Inflammatory macrophage (primary cell): Measurements from ENCODE around the gene KMO.
A peak's percentile ranks its signal among the peaks of the same experiment; 100 is the strongest.

Source experiments
- DNase-seq, 2 donors: peaks; one replicate each; pipeline ENCODE4 v3.0.0-alpha.2; 2020 to 2022
- total RNA-seq, 18 experiments: gene quantifications; one replicate each; lab custom pipeline; 2026; ENCODE audit warnings: mixed read lengths in 6 of 18, inconsistent platforms in 2 of 18; lab: John Stamatoyannopoulos, UW

KMO gene
- total RNA-seq = 77.2 to 273 (median 110) reads per million in 18 experiments

DNA sequence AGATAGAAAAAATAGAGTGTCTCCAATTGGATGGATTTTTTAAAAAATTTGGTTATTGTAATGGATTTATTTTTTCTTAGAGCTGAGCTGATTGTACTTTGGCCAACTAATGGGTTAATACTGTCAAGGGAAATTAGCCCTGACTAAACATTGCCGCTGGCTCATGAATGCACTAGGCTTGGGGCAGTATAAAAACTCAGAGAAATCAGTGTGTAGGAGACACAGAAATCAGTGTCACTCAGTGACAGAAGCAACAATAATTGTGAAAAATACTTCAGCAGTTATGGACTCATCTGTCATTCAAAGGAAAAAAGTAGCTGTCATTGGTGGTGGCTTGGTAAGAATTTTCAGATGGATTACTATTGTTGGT, at the start of gene KMO:
Gene KMO, plus strand, starts transcription at position 217 of the 370 bp plus-strand sequence. Its CDS starts 67 bp downstream, at position 284.
- DNase-seq = peak; percentile 66 to 75

DNA sequence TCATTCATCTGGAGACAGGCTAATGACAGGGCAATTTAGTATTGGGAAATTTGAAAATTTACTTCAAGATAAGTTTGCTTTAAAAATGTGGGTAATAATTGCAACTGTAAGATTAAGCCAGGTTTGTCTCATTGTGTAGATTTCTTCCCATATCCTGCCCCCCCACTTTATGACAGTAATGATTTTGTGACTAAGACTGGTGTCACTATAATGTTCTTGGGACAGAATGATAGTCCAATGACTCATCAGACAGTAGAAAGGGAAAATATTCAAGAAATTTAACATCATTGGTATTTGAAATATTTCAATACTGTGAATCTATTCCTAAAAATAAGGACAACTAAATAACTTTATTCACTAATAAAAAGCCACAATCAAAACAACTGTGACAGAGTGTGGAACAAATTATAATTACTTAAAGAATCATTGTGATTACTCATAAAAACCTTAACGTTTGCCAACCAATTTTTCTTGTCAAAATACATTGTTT, 49.4 kb upstream of the KMO start:
- no peak for DNase-seq

DNA sequence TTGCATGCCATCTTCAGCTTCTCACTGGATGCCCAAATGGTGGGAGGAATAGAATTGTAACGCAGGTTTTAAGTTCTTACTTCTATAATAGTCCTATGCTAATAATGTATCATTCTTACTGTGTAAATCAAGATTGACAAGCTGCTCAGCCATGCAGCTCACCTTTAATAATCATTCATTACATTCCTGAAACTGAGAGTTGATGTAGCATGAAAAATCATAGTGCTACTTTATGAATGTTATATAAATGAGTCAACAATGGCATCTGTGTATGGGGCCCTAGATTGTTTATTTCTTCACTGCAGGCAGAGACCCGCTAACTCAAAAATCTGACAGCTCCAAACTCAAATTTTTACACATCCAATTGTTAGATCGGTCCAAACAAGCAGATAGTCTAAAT, 47.0 kb upstream of the KMO start:
- no peak for DNase-seq

DNA sequence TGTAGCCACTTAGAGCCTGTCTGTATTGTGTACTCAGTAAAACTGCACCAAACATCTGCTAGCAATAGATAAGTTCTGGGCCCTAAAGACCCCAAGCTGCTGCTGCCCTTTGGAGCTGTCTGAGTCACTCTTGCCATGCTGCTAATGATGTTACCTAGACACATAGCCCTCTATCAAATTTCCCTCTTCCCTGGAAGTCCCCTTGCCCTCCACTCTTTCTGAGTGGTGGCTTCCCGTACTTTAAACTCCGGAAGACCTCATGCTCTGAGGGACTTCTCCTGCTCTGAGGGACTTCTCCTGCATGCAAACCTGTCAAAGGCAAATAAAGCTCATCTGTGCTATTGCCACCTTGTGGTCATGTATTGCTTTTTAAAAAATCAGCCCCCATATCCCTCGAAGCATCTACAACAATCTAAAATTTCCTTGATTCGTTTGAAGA, 46.6 kb upstream of the KMO start:
- no peak for DNase-seq

DNA sequence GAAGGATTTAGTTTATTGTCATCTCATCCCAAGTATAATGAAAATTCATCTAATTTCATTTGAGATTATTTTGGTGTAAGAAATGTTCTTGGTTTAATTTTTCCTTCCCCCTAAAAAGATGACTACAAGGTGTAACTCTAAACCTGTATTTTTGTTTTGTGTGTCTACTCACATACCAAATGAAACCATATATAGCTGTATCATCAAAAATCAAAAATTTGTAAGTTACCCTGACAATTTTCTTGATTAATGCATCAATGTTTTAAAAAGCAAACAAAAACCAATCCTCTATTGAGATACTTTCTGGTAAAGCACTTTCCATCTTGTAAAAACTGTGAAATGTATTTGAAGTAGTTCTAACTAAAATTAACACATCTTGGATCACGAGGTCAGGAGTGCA, 43.4 kb upstream of the KMO start:
- no peak for DNase-seq

DNA sequence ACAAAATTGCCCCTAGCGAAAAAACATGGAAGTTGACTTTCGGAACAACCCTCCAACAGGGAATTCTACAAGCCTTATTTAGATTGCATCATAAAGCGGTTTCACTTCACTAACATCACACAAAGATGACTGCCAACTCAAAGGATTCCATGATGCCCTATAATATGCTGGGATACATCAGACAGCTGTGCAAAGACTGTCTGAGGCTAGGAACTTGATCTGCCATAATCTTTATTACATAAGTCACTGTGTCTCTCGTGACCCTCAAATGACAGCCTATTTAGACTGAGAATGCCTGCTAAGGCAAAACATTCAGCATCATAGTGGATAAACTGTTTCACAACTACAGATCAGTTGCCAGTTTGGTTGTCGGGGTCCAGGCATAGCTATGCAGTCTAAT, 36.4 kb upstream of the KMO start:
- DNase-seq = no peak

DNA sequence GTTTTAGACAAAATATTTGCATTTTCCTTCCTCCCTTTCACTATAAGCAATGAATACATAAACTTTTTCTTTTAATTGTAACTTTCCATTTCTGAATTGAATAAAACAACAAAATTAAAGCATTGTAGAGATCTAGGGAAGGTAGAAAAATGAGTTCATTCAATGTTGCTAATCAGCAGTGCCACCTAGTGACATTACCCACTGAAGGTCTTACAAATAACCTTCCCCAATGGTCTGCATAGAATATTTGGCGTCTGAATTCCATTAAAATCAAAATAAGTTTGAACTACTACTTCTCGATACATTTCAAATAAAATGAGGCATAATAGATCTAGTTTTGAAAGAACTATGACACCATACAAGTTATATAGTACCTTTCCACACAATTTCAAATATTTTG, 32.3 kb upstream of the KMO start:
- DNase-seq = no peak

DNA sequence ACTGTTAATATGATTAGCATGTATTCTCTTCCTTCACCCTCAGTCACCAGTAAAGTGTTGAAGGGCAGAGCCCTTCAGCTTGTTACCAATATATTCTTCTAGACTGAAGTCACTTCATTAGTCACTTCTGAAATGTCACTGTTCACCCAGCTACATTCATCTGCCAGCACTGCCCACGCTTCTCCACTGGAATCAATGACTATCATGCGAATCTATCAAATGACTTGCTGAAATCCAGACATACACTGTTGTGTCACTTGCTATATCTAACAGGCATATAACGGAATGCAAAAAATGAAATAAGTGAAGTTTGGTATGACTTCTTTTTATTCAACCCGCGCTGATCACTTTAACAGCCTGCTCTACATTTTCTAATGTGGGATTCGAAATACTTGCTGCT, 28.7 kb upstream of the KMO start:
- DNase-seq = peak in 1 of 2 donors; percentile 3

DNA sequence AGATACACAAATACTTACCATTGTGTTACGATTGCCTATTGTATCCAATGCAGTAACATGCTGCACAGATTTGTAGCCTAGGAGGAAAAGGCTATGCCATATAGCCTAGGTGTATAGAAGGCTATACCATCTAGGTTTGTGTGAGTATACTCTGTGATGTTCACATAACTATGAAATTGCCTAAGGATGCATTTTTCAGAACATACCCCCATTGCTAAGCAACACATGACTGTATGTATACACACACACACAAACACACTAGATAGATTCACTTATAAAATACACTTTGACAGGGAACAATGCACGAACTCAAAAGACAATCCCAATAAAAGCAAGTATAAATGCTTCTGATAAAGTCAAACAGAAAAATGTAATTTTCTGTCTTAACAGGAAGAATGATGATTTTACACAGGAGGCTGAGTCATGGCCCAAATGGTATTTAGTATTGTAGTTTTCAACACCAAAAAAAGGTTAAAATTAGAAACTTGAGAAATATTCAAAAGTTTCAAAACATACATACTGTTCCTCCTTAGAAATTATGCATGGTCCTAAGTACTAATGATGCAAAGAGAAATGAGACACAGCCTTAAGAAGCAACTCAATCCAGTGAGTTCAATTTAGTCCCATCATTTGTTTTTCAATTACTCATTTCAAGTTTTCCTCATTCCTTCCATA, 24.9 kb upstream of the KMO start:
- peak; percentile 53 to 87 for DNase-seq

DNA sequence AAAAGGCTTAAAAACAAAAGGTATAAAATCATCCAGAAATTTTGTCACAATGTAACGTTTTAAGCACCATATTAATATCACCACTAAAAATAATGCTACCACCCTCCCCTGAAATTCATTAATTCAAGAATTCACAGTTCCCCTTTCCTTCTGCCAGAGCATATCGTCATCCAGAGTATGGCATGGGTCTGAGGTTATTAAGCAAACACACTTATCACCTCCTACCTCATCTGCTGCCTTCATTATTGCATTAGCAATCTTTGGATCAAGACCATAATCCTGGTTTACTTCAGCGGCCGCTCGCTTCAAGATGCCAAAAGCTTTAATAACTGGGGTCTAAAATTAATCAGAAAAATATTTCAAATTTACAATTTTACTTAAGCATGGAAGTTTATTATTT, 18.8 kb upstream of the KMO start:
- peak; percentile 12 to 24 for DNase-seq

DNA sequence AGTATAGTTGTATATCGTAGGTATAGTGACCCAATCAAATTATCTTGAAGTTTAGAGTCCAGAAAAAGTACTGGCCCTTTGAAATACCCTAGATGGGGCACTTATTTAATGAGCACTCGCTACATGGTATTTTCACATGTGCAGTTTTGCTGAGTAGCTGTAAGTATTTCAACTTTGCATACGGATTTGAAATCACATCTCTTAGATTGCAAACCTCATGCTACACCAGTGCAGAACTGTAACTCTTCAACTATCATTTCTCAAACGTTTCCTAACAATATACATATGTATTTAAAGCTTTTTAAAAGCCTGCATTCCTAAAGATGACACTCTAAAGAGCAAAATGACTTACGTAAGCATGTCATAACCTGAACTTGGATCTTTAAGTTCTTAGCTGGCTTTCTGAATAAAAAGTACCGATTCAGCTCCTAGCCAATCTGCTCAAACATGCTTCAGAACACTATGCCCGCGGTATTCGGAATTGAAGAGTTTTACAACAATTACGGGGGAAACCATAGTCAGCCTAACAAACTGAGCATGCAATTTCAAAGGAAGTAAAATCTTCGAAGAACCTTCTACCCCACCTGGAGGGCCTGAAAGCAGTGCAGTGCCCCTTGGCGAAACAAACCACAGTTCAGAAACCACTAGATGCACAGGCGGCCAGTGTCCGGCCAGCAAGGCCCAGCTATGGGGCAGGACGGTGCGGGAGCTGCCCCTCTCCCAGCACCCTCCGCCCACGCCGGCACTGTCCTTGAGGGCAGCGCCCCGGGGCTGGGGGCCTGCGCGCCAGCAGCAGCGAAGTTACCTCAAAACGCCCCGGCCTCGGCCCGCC, 13.5 kb upstream of the KMO start:
- peak; percentile 9 to 49 for DNase-seq

DNA sequence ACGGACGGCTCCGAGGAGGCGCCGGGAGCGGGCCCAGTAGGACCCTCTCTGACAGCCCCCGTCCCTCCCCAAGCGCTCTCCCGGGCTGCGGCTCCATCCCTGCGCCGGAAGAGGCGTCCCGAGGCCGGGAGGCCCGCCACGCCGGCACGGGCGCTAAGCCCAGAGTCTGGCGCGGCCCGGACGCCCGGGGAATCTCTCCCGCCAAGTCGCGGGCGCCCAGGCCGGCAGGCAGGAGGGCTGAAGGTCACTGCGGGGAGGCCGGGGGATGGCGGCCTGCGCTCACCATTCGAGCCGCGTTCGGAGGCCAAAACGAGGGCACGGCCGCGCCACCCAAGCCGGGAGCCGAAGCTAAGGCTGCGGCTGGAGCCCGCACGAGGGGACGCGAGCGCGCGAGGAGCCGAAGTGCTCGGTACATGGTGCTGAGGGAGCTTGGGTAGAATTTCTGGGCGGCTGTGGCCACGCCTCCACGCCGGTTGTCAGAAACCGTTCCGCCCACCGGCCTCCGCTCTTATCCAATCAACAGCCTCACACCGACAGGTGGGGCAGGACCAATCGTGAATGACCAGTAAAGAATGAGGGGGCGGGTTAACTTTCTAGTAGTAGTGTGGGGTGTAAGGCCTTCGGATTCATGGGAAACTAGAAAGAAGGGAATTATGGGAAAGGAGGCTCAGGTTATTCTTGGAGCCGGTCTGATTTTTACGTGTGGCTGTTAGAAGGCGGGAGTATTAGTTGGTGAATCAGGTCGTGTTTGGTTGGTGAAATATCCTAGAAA, 12.7 kb upstream of the KMO start, which contains the start of gene FH:
Gene FH, minus strand, starts transcription at position 448 of the 772 bp plus-strand sequence. Its CDS starts 33 bp downstream, at position 415.
- peak; percentile 99 for DNase-seq

DNA sequence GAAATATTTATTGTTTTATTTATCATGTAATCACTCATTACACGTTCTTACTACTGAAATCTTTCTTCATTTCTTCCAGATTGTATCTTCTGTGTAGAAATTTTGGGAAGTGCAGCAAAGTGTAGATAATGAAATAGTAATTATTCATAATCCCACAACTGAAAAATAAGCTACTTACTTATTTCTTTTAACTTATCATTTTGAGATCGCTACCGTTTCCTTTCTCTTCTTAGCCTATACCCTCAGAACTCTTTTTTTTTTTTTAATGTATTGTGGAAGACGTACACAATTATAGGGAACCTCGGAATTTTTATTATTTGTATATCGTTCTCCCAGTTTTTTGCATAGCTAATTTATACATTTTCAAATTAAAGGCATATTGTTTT, 12.1 kb upstream of the KMO start:
- no peak for DNase-seq

DNA sequence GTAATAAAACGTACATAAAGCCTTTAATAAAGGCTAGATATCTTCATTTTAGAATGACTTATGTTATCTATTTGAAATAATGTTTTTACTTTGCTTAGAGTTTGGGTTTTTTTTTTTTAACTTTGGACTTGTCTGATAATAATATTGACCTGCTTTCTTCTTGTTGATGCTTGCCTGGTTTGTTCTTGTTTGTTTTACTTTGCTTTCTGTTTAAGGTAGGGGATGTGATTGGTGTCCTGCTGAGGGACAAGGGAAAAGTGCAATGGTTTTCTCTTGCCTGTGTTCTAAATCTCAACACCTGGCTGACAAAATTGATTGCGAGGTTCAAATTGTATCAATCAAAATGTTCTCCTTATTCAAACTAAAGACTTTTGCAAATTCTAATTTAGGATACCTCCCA, 10.5 kb upstream of the KMO start:
- no peak for DNase-seq

DNA sequence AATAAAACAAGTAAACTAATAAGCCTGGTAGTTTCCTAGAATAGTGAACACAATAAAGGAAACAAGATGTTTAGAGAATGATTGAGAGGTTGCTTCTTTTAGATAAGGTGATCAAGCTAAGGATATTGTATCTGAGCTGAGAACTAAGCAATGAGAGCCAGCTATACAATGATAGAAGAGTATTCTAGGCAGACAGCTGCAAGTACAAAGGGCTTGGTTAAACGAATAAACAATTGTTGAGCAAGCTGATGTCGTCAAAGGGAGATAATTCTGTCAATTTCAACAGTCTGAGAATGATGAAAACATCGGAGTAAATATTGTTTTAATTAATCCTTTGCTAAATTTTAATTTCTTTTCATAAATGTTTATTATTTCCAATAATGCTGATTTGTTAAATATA, 7.2 kb upstream of the KMO start:
- no peak for DNase-seq

DNA sequence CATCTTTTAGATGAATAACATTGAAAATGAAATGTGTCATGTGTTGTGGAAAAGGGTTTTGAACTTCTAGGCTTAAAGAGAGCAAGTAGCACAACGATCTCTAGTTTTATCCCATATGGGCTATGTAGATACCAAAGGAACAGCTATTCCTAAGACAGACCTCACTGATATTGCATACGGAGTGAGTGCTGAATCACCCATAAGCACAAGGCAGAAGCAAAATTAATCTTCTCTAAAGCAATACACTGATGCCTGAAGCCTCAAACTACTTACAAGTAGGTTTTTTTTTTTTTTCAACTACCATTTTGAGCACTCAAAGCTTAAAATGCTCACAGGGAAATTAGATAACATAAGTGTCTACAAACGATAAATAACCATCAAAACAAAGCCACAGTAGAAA, 5.0 kb upstream of the KMO start:
- DNase-seq = no peak

DNA sequence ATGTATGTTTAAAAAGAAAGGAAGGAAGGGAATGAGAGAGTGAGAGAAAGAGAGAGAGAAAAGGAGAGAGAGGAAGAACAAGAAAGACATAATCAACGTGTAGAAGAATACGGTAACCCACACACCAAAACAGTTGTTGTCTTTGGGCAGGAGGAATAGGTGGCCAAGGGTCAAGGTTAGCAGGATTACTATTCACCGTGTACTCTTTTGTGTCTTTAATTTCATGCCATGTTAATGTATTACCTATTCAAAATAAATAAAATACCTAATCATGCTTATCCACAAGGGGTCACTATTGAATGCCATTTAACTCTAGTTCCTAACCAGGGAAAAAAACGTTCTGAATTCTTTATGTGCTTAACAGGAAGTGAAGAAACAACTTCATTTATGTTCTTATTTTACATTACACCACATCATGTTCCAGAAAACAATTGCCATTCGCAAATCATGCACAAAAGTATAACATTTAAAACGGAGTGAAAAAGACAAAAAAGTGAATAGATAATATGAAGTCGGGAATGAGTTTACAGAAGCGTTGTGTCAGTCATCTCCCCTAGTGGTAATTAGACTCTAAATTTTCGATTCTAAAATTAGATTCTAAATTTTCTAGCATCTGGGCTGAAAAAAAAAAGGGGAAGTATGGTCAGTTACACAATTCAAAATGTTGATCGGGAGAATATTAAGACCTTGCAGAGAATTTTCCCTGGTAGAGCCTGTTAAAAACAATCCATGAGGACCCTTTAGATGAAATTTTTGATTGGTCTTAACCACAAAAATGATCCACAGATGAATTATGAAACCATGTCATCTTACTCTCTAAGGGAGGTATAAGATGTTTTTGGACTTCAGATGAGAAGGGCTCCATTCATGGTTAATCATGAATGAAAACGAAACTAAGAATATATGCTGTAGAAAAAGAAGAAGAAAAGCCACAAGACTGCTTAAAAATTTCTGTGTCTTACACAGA, 700 bp upstream of the KMO start:
- DNase-seq = peak; percentile 62 to 95

DNA sequence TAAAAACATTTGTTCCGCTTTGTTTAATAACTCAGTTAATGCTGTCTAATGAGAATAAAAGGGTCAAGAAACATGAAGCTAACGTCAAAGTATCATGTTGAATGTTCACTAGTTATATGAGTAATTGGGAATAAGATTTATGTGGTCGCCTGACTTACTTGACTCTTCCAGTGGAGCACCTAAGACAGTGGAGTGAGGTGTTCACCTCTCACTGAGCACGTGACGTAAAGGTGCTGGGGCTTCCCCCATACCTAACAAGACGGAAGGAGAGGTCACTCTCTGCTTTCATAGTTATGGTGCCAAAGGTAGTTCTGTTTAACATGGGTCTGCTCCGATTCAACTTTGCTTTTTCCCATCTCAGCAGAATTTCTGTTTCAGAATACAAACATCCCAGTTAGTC, 686 bp downstream of the KMO start:
- peak; percentile 38 to 41 for DNase-seq

DNA sequence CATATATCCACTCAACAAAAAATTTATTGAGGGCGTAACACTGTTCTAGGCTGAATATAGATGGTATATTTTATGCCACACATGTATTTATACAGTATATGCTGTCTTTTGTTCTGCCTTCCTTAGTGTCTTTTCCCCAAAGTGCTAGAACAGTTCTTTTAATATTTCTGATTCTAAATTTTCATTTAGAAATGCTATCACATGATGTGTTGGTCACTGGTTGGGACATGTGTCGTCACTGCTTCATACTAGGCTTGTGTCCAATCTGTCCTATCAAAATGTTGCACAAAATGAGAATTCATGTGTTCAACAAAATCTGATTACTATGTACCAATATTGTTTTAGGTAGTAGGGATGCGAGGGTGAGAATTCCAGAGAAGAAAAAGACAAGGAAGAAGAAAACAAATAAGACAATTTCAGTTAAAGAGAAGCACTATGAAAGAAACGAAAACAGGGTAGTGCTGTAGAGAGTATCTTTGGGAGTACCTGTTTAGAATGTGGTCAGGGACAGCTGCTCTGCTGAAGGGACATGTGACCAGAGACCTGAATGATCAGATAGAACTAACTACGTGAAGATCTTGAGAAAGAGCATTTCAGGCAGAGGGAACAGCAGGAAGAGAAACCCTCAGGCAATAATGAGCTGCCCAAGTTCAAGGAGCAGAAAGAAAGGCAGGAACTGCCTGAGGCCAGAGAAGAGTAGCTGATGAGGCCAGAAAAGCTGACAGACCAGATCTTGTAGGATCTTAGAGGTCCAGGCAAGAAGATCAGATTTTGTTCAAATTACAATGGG, 1.3 kb downstream of the KMO start:
- DNase-seq = peak; percentile 79 to 82

DNA sequence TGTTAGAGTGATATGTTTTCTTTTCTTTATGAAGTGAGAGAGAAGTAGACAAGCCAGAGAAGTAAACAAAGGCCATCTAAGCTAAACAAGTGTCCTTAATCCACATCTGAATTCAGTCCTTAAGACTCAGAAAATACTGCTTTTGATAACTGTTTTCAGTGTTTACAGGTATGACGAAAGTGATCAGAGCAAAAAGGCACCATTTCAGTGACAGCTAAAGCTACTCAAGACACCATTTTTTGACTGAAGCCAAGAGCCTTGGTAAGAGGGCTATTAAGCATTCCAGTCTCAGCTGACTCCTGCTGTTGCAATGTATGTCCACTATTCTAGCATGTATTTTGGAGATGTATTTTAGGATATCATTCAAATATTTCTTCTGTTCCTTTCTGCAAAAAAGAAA, 4.1 kb downstream of the KMO start:
- no peak for DNase-seq

DNA sequence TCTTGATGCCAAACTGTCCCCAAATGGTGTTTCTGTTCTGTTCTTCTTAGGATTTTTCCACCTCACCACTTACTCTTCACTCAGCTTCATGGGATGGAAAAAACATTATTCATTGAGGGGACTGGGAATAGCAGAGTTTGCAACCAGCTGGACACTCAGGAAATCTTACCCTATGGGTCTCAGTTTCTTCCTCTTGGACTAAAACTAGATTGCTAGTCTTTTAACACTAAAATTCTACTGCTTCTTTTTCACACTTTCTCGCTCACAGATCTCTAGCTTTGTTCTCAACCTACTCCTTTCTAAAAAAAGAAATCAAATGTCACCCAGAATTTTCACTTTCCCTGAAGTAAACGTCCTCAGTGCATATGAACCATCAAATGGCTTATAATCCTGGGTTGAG, 4.8 kb downstream of the KMO start:
- DNase-seq = no peak
